Measurements from ENCODE around the gene TCEANC2.

- TF ChIP-seq CTCF (IDR thresholded peaks at IDR 0.05): no peak
- no peak for TF ChIP-seq POLR2A (IDR thresholded peaks at IDR 0.05)
These were observed 42.3 kb downstream of the TCEANC2 start for GRCh38 chr1:54095546-54096226.

Measured in esophagus squamous epithelium (tissue), 4 donors.